HCT116 (cell line): ENCODE measurements around the gene PPM1M. TPM values are rescaled to one million over a fixed set of nuclear protein-coding genes. Genes with fewer than 3 reads are reported as not detected.

ENCODE experiments used
- ATAC-seq: fragments of 200-7000 bp; cut with Tn5 transposase; 2 replicates; pipeline ENCODE4 v1.9.1; 2020; ENCODE audit warnings: mild to moderate bottlenecking, moderate library complexity
- BruUV-seq: library from RNA; stranded (reverse); fragments of 400-500 nt; replicated peaks from 2 replicates; lab custom pipeline; 2021; lab: Mats Ljungman, UMichigan
- CTCF ChIA-PET: fragments of 300-600 bp; sonication (Branson Sonifier 250); formaldehyde crosslinking; loops from one replicate; lab custom pipeline; 2021; ENCODE audit warnings: antibody characterized with exemption; lab: Charles Lee
- POLR2A ChIA-PET: fragments of 300-600, 350-600 bp; sonication (Branson Sonifier 250); formaldehyde crosslinking; loops from one replicate; lab custom pipeline; 2021; ENCODE audit warnings: antibody characterized with exemption; lab: Charles Lee
- RAD21 ChIA-PET, 2 experiments: fragments of 300-600 bp; sonication (Branson Sonifier 250); formaldehyde crosslinking; loops; one replicate each; lab custom pipeline; 2023; ENCODE audit warnings: low total read pairs in 2 of 2; ENCODE audit not compliant: uncharacterized antibody in 2 of 2, unreplicated experiment in 2 of 2, low non-redundant PET in 1 of 2; lab: Charles Lee
- DNase-seq: peaks from one replicate; pipeline ENCODE4 v3.0.0-alpha.2; 2010; ENCODE audit warnings: low read depth, low spot score
- H2AFZ ChIP-seq: fragments of 200-600 bp; shearing (Covaris generic), sonication (generic); 2 replicates; pipeline ENCODE4 v1.6.1; 2017; ENCODE audit warnings: low read depth, mixed run types, mixed read lengths, antibody characterized with exemption, low read length; ENCODE audit not compliant: poor library complexity, severe bottlenecking
- H3K27ac ChIP-seq: 2 replicates; pipeline ENCODE4 v1.5.1; 2012; ENCODE audit warnings: low read depth, low read length
- H3K27me3 ChIP-seq: fragments of 200-600 bp; sonication (generic); 2 replicates; pipeline ENCODE4 v1.6.1; 2016; ENCODE audit warnings: mixed run types, low read length, mixed read lengths; ENCODE audit not compliant: insufficient read depth
- H3K36me3 ChIP-seq, 2 experiments: fragments of 200-500 bp in 1 of 2; fragments of 200-600 bp in 1 of 2; sonication (Bioruptor generic) in 1 of 2; sonication (generic) in 1 of 2; 2 replicates each; pipeline versions ENCODE4 v1.5.1 to v1.6.1; 2014 to 2016; ENCODE audit warnings: low read length in 2 of 2, inconsistent platforms in 1 of 2, mixed read lengths in 1 of 2, mixed run types in 1 of 2; ENCODE audit not compliant: insufficient read depth in 2 of 2, control insufficient read depth in 1 of 2
- H3K4me1 ChIP-seq, 2 experiments: fragments of 200-600 bp in 1 of 2; sonication (generic) in 1 of 2; 2 replicates each; pipeline versions ENCODE4 v1.5.1 to v1.6.1; 2012 to 2017; ENCODE audit warnings: low read length in 2 of 2, inconsistent platforms in 1 of 2, mild to moderate bottlenecking in 1 of 2, mixed read lengths in 1 of 2, mixed run types in 1 of 2, moderate library complexity in 1 of 2; ENCODE audit not compliant: insufficient read depth in 2 of 2, control insufficient read depth in 1 of 2
- H3K4me2 ChIP-seq: fragments of 200-600 bp; sonication (generic); 2 replicates; pipeline ENCODE4 v1.6.1; 2017; ENCODE audit warnings: mixed run types, low read length, mixed read lengths
- H3K4me3 ChIP-seq, 2 experiments: fragments of 200-600 bp in 1 of 2; sonication (generic) in 1 of 2; replicated peaks in 1 of 2; 2 replicates each; pipeline ENCODE4 v1.5.1; 2011 to 2016; ENCODE audit warnings: low read length in 2 of 2, control low read depth in 1 of 2, low read depth in 1 of 2, mild to moderate bottlenecking in 1 of 2, mixed read lengths in 1 of 2, mixed run types in 1 of 2
- H3K79me2 ChIP-seq: fragments of 200-600 bp; sonication (generic); 2 replicates; pipeline ENCODE4 v1.6.1; 2017; ENCODE audit warnings: mild to moderate bottlenecking, mixed run types, low read length, moderate library complexity, mixed read lengths; ENCODE audit not compliant: insufficient read depth
- H3K9ac ChIP-seq: fragments of 200-600 bp; sonication (generic); 2 replicates; pipeline ENCODE4 v1.6.1; 2016; ENCODE audit warnings: low read length, mixed read lengths
- H3K9me2 ChIP-seq: fragments of 200-600 bp; sonication (generic), shearing (Covaris generic); 2 replicates; pipeline ENCODE4 v1.6.1; 2017; ENCODE audit warnings: mixed run types, mild to moderate bottlenecking, moderate library complexity; ENCODE audit not compliant: insufficient read depth
- H3K9me3 ChIP-seq, 2 experiments: fragments of 200-500 bp in 1 of 2; fragments of 200-600 bp in 1 of 2; sonication (Bioruptor generic) in 1 of 2; sonication (generic) in 1 of 2; 2 replicates each; pipeline ENCODE4 v1.6.1; 2014 to 2017; ENCODE audit warnings: low read length in 2 of 2, mixed read lengths in 2 of 2, inconsistent platforms in 1 of 2, low read depth in 1 of 2, mild to moderate bottlenecking in 1 of 2, mixed run types in 1 of 2, moderate library complexity in 1 of 2; ENCODE audit not compliant: control insufficient read depth in 1 of 2, insufficient read depth in 1 of 2
- H4K20me1 ChIP-seq: fragments of 200-600 bp; sonication (generic), shearing (Covaris generic); 2 replicates; pipeline ENCODE4 v1.6.1; 2017; ENCODE audit warnings: mixed run types, mild to moderate bottlenecking, moderate library complexity; ENCODE audit not compliant: insufficient read depth
- EGR1 ChIP-seq: IDR thresholded peaks from 2 replicates; pipeline ENCODE4 v1.6.1; 2012; ENCODE audit warnings: low read depth
- ELF1 ChIP-seq: IDR thresholded peaks from 2 replicates; pipeline ENCODE4 v1.6.1; 2012; ENCODE audit warnings: low read depth, borderline replicate concordance
- EZH2 ChIP-seq: fragments of 200-600 bp; sonication (generic); IDR thresholded peaks from 2 replicates; pipeline ENCODE4 v1.6.1; 2017; ENCODE audit warnings: antibody characterized with exemption, mixed run types
- EZH2phosphoT487 ChIP-seq: fragments of 200-600 bp; IDR thresholded peaks from 2 replicates; pipeline ENCODE4 v1.6.1; 2018; ENCODE audit warnings: antibody characterized with exemption, borderline replicate concordance
- FOSL1 ChIP-seq: IDR thresholded peaks from 2 replicates; pipeline ENCODE4 v1.6.1; 2012; ENCODE audit warnings: low read depth
- JUND ChIP-seq: IDR thresholded peaks from 2 replicates; pipeline ENCODE4 v1.6.1; 2012
- POLR2AphosphoS5 ChIP-seq: IDR thresholded peaks from 2 replicates; pipeline ENCODE4 v1.6.1; 2011; ENCODE audit warnings: mild to moderate bottlenecking, low read depth, low read length, moderate library complexity
- RAD21 ChIP-seq: IDR thresholded peaks from 2 replicates; pipeline ENCODE4 v1.6.1; 2012; ENCODE audit warnings: low read depth, mild to moderate bottlenecking
- SIN3A ChIP-seq: IDR thresholded peaks from 2 replicates; pipeline ENCODE4 v1.6.1; 2012; ENCODE audit warnings: low read depth
- SP1 ChIP-seq: IDR thresholded peaks from 2 replicates; pipeline ENCODE4 v1.6.1; 2012; ENCODE audit warnings: low read depth
- SRF ChIP-seq: IDR thresholded peaks from 2 replicates; pipeline ENCODE4 v1.6.1; 2012; ENCODE audit warnings: low read depth
- YY1 ChIP-seq: IDR thresholded peaks from 2 replicates; pipeline ENCODE4 v1.6.1; 2011; ENCODE audit warnings: low read length, low read depth, moderate library complexity, mild to moderate bottlenecking; ENCODE audit not compliant: insufficient replicate concordance; ENCODE audit errors: extremely low read depth
- ZBTB33 ChIP-seq: IDR thresholded peaks from 2 replicates; pipeline ENCODE4 v1.6.1; 2011; ENCODE audit warnings: mild to moderate bottlenecking, low read length, moderate library complexity; ENCODE audit not compliant: insufficient replicate concordance; ENCODE audit errors: extremely low read depth
- ZFX ChIP-seq: fragments of 450-650 bp; IDR thresholded peaks from 2 replicates; pipeline ENCODE4 v1.6.1; 2017
- ZNF274 ChIP-seq: fragments of 200-500 bp; sonication (Bioruptor generic); IDR thresholded peaks from 2 replicates; pipeline ENCODE4 v1.6.1; 2014; ENCODE audit warnings: mild to moderate bottlenecking, low read depth, low read length, inconsistent platforms
- intact Hi-C: fragments of 100-400 bp; cut with micrococcal nuclease; formaldehyde crosslinking; loops from 2 replicates; pipeline ENCODE4 v1.10.0; 2022
- total RNA-seq: library from RNA; stranded (reverse); gene quantifications from one replicate; pipeline ENCODE4 v1.2.1, GENCODE V29; 2021; ENCODE audit not compliant: unreplicated experiment
- TF ChIP-seq, protein P1 (sequence below), 3 experiments: fragments of 200-600 bp in 1 of 3; sonication (generic) in 1 of 3; IDR thresholded peaks in 2 of 3; conservative IDR thresholded peaks in 1 of 3; 2 replicates each; pipeline ENCODE4 v1.5.1; 2012 to 2017; ENCODE audit warnings: low read depth in 2 of 3, low read length in 2 of 3, antibody characterized with exemption in 1 of 3, borderline replicate concordance in 1 of 3, control low read depth in 1 of 3, mild to moderate bottlenecking in 1 of 3, mixed read lengths in 1 of 3, mixed run types in 1 of 3, moderate library complexity in 1 of 3; ENCODE audit not compliant: insufficient read depth in 1 of 3
- TF ChIP-seq, protein P2 (sequence below): IDR thresholded peaks from 2 replicates; pipeline ENCODE4 v1.6.1; 2012

Gene PPM1M
- total RNA-seq, 1 experiment from 2014 or later = 16.6 TPM

GRCh38 chr3:52217409-52217805 lies 28.2 kb upstream of the PPM1M start:
- BruUV-seq = TSS peak; percentile 25
- Histone ChIP-seq H3K27me3 (no peaks in the 10 kb centered on the region), H3K36me3 (peaks cover 15 to 18% of the 10 kb centered on the region in 2 experiments), H3K27ac (peak overlapping the region; percentile 68), H3K9me2 (no peaks in the 10 kb centered on the region), H3K9me3 (no peaks in the 10 kb centered on the region), H3K9ac (peak overlapping the region; percentile 39)
- intact Hi-C loops = loop anchor here (5.0 kb wide), 1 partner anchor 65 kb away; the partner anchor contains the start of gene POC1A
- no peak for TF ChIP-seq EZH2
- TF ChIP-seq YY1 = peak; percentile 3
- no peak for TF ChIP-seq ZNF274
- no peak for TF ChIP-seq ZFX
- TF ChIP-seq, all 23 proteins: peak for 1
- H4K20me1 ChIP-seq = no peaks in the 10 kb centered on the region
- DNase-seq = no peak
- peak; percentile 26 for ATAC-seq
- H3K4me1 ChIP-seq = peaks cover 21 to 42% of the 10 kb centered on the region in 2 experiments
- ChIA-PET RAD21 (no interaction called here), CTCF (interaction anchor here (1.2 to 5.4 kb wide), 7 partner anchors 10 to 216 kb away, joined by 3 to 55 read pairs (median 5); no protein-coding TSS in a partner anchor), POLR2A (interaction anchor here (0.7 to 1.6 kb wide), 6 partner anchors 12 to 225 kb away, joined by 3 to 7 read pairs (median 4); partner anchors contain the start of genes ALAS1 and POC1A)
- H3K79me2 ChIP-seq = no peaks in the 10 kb centered on the region
- H3K4me3 ChIP-seq = peak overlapping the region; percentile 5 to 30; a peak in 2 of 4 replicates
- H2AFZ ChIP-seq = peak overlapping the region; percentile 29
- peak overlapping the region; percentile 69 for H3K4me2 ChIP-seq

DNA sequence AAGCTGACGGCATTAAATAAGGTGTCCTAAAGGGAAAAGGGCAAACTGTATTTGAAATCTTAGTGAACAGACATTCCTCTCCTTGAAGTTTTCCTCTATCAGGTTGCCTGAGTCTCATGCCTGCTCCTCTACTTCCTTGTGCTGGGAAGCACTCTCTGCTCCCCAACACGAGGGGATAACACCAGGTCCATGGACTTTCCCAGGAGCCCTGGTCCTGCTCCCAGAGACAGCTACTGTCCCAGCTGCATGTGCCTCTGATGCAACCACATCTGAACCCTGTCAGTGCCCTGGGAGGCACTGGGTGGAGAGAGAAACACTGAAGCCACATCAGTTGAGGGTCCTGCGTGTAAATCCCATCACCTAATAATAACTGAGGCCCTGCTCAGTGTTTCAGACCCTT lies 27.5 kb upstream of the PPM1M start:
- Histone ChIP-seq H3K4me2 (peak overlapping the region; percentile 69), H3K9ac (peak overlapping the region; percentile 39; the same call in 1 of the 2 replicates), H3K27me3 (no peaks in the 10 kb centered on the region), H3K79me2 (no peaks in the 10 kb centered on the region), H3K36me3 (peaks cover 11 to 15% of the 10 kb centered on the region in 2 experiments), H3K27ac (peak overlapping the region; percentile 68), H3K4me1 (peaks cover 21 to 42% of the 10 kb centered on the region in 2 experiments), H3K4me3 (no peak overlapping the region), H3K9me3 (no peaks in the 10 kb centered on the region), H2AFZ (no peak overlapping the region), H3K9me2 (no peaks in the 10 kb centered on the region), H4K20me1 (no peaks in the 10 kb centered on the region)
- CTCF ChIA-PET = interaction anchor here (1.2 to 5.4 kb wide), 2 partner anchors 19 to 121 kb away, joined by 4 to 55 read pairs; no protein-coding TSS in a partner anchor
- POLR2A ChIA-PET = interaction anchor here (1.6 kb wide), 1 partner anchor 19 kb away, joined by 4 read pairs; no protein-coding TSS in a partner anchor
- BruUV-seq = no TSS peak
- ATAC-seq = no peak
- RAD21 ChIA-PET = no interaction called here
- intact Hi-C loops = loop anchor here (5.0 kb wide), 1 partner anchor 66 kb away; the partner anchor contains the start of gene POC1A
- DNase-seq = no peak
- no peak for TF ChIP-seq ZBTB33
- no peak for TF ChIP-seq RAD21
- TF ChIP-seq, protein P1, sequence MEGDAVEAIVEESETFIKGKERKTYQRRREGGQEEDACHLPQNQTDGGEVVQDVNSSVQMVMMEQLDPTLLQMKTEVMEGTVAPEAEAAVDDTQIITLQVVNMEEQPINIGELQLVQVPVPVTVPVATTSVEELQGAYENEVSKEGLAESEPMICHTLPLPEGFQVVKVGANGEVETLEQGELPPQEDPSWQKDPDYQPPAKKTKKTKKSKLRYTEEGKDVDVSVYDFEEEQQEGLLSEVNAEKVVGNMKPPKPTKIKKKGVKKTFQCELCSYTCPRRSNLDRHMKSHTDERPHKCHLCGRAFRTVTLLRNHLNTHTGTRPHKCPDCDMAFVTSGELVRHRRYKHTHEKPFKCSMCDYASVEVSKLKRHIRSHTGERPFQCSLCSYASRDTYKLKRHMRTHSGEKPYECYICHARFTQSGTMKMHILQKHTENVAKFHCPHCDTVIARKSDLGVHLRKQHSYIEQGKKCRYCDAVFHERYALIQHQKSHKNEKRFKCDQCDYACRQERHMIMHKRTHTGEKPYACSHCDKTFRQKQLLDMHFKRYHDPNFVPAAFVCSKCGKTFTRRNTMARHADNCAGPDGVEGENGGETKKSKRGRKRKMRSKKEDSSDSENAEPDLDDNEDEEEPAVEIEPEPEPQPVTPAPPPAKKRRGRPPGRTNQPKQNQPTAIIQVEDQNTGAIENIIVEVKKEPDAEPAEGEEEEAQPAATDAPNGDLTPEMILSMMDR (IDR thresholded peaks at IDR 0.05 in 2 of 3, conservative IDR thresholded peaks at IDR 0.05 in 1 of 3; ENCODE audit: borderline replicate concordance in 1 of 3, insufficient read depth in 1 of 3, low read depth in 2 of 3, low read length in 2 of 3) = no peak
- TF ChIP-seq, protein P2, sequence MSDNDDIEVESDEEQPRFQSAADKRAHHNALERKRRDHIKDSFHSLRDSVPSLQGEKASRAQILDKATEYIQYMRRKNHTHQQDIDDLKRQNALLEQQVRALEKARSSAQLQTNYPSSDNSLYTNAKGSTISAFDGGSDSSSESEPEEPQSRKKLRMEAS = no peak
- TF ChIP-seq EGR1 = no peak
- TF ChIP-seq ZNF274 = no peak
- TF ChIP-seq POLR2AphosphoS5 = no peak
- no peak for TF ChIP-seq SIN3A
- no peak for TF ChIP-seq SP1
- no peak for TF ChIP-seq FOSL1
- TF ChIP-seq SRF = no peak
- no peak for TF ChIP-seq JUND
- TF ChIP-seq EZH2phosphoT487 = no peak
- no peak for TF ChIP-seq ELF1
